IMR-90 (cell line): ENCODE measurements around the gene LCN12. TPM values are rescaled to one million over a fixed set of nuclear protein-coding genes. Genes with fewer than 3 reads are reported as not detected.

Source experiments
- ATAC-seq: fragments of 200-7000 bp; cut with Tn5 transposase; 2 replicates; pipeline ENCODE4 v1.9.1; 2020; ENCODE audit warnings: low read depth, mild to moderate bottlenecking, moderate library complexity
- BruUV-seq: library from RNA; stranded (reverse); fragments of 400-500 nt; replicated peaks from 2 replicates; lab custom pipeline; 2021; lab: Mats Ljungman, UMichigan
- CTCF ChIA-PET: fragments of 300-600 bp; formaldehyde crosslinking; extraction: SDS; loops from one replicate; lab custom pipeline; 2021; ENCODE audit warnings: antibody characterized with exemption; lab: Yijun Ruan, JAX
- POLR2A ChIA-PET: fragments of 300-600 bp; sonication (Branson Sonifier 250); formaldehyde crosslinking; loops from one replicate; lab custom pipeline; 2022; ENCODE audit warnings: antibody characterized with exemption; ENCODE audit not compliant: unreplicated experiment; lab: Charles Lee
- DNase-seq: peaks from one replicate; pipeline ENCODE4 v3.0.0; 2013
- H2AFZ ChIP-seq: replicated peaks from 2 replicates; pipeline ENCODE3; 2013; ENCODE audit warnings: low read length, mild to moderate bottlenecking; ENCODE audit not compliant: poor library complexity
- H2AK5ac ChIP-seq: 2 replicates; pipeline ENCODE4 v1.6.1; 2013; ENCODE audit warnings: low read depth, low read length, inconsistent platforms
- H2AK9ac ChIP-seq: replicated peaks from 2 replicates; pipeline ENCODE3; 2013; ENCODE audit warnings: mild to moderate bottlenecking, low read depth, low read length, moderate library complexity; ENCODE audit not compliant: poor library complexity
- H2BK120ac ChIP-seq: 2 replicates; pipeline ENCODE4 v1.6.1; 2013; ENCODE audit warnings: low read depth, low read length, inconsistent platforms
- H2BK15ac ChIP-seq: 3 replicates; pipeline ENCODE4 v1.6.1; 2013; ENCODE audit warnings: low read depth, low read length, inconsistent platforms
- H2BK20ac ChIP-seq: 2 replicates; pipeline ENCODE4 v1.6.1; 2013; ENCODE audit warnings: low read depth, mild to moderate bottlenecking, inconsistent platforms, low read length, moderate library complexity
- H2BK5ac ChIP-seq: 2 replicates; pipeline ENCODE4 v1.6.1; 2013; ENCODE audit warnings: mild to moderate bottlenecking, low read depth, low read length, inconsistent platforms; ENCODE audit not compliant: poor library complexity, severe bottlenecking
- H3K14ac ChIP-seq: replicated peaks from 2 replicates; pipeline ENCODE4 v1.6.1; 2013; ENCODE audit warnings: low read depth, low read length, inconsistent platforms
- H3K18ac ChIP-seq: 2 replicates; pipeline ENCODE4 v1.6.1; 2013; ENCODE audit warnings: low read depth, low read length, control low read depth
- H3K23ac ChIP-seq: 2 replicates; pipeline ENCODE4 v1.6.1; 2013; ENCODE audit warnings: low read depth, low read length, inconsistent platforms
- H3K27ac ChIP-seq: 2 replicates; pipeline ENCODE4 v1.5.1; 2013; ENCODE audit warnings: mild to moderate bottlenecking, control low read depth, low read length; ENCODE audit not compliant: insufficient read depth
- H3K27me3 ChIP-seq: 2 replicates; pipeline ENCODE4 v1.6.1; 2013; ENCODE audit warnings: low read length; ENCODE audit not compliant: control insufficient read depth, insufficient read depth
- H3K36me3 ChIP-seq: 2 replicates; pipeline ENCODE4 v1.6.1; 2013; ENCODE audit warnings: low read length, mixed read lengths; ENCODE audit not compliant: control insufficient read depth, insufficient read depth
- H3K4ac ChIP-seq: 2 replicates; pipeline ENCODE4 v1.6.1; 2013; ENCODE audit warnings: low read depth, low read length, inconsistent platforms
- H3K4me1 ChIP-seq: 2 replicates; pipeline ENCODE4 v1.6.1; 2013; ENCODE audit warnings: low read length, mixed read lengths; ENCODE audit not compliant: control insufficient read depth, insufficient read depth
- H3K4me2 ChIP-seq: 2 replicates; pipeline ENCODE4 v1.6.1; 2013; ENCODE audit warnings: low read depth, mild to moderate bottlenecking, control low read depth, low read length, moderate library complexity
- H3K4me3 ChIP-seq: 2 replicates; pipeline ENCODE4 v1.5.1; 2013; ENCODE audit warnings: low read depth, mild to moderate bottlenecking, control low read depth, low read length, moderate library complexity; ENCODE audit not compliant: insufficient read depth
- H3K56ac ChIP-seq: 2 replicates; pipeline ENCODE4 v1.6.1; 2013; ENCODE audit warnings: low read length, inconsistent platforms; ENCODE audit not compliant: insufficient read depth; ENCODE audit errors: extremely low read depth
- H3K79me1 ChIP-seq, 2 experiments: 2 replicates each; pipeline ENCODE4 v1.6.1; 2013; ENCODE audit warnings: low read length in 2 of 2, inconsistent platforms in 1 of 2, low read depth in 1 of 2
- H3K9ac ChIP-seq: 2 replicates; pipeline ENCODE4 v1.6.1; 2013; ENCODE audit warnings: low read depth, low read length, control low read depth
- H3K9me1 ChIP-seq: 2 replicates; pipeline ENCODE4 v1.6.1; 2013; ENCODE audit warnings: low read length, inconsistent platforms; ENCODE audit not compliant: insufficient read depth
- H3K9me3 ChIP-seq: 2 replicates; pipeline ENCODE4 v1.6.1; 2013; ENCODE audit warnings: low read length; ENCODE audit not compliant: control insufficient read depth, insufficient read depth
- H4K20me1 ChIP-seq: 2 replicates; pipeline ENCODE4 v1.6.1; 2013; ENCODE audit warnings: low read length, inconsistent platforms; ENCODE audit not compliant: insufficient read depth
- H4K5ac ChIP-seq: 2 replicates; pipeline ENCODE4 v1.6.1; 2013; ENCODE audit warnings: mild to moderate bottlenecking, low read depth, low read length, control low read depth
- H4K8ac ChIP-seq, 2 experiments: 2 replicates each; pipeline ENCODE4 v1.6.1; 2013; ENCODE audit warnings: low read depth in 2 of 2, low read length in 2 of 2, control low read depth in 1 of 2, inconsistent platforms in 1 of 2
- H4K91ac ChIP-seq: 2 replicates; pipeline ENCODE4 v1.6.1; 2013; ENCODE audit warnings: low read depth, low read length, inconsistent platforms; ENCODE audit not compliant: insufficient read depth
- BHLHE40 ChIP-seq: fragments of 150-350 bp; IDR thresholded peaks from 2 replicates; pipeline ENCODE4 v1.6.1; 2016; ENCODE audit warnings: mild to moderate bottlenecking, low read depth, low read length
- CHD1 ChIP-seq: IDR thresholded peaks from 2 replicates; pipeline ENCODE4 v1.6.1; 2012; ENCODE audit warnings: low read depth, low read length, improper control_type of control experiment
- ELK1 ChIP-seq: fragments of 150-350 bp; IDR thresholded peaks from 2 replicates; pipeline ENCODE4 v1.6.1; 2016; ENCODE audit warnings: low read depth, mild to moderate bottlenecking, low read length, moderate library complexity, borderline replicate concordance
- NFE2L2 ChIP-seq: fragments of 150-350 bp; IDR thresholded peaks from 2 replicates; pipeline ENCODE4 v1.6.1; 2016; ENCODE audit warnings: low read depth, mild to moderate bottlenecking, low read length
- POLR2A ChIP-seq: IDR thresholded peaks from 2 replicates; pipeline ENCODE4 v1.6.1; 2012; ENCODE audit warnings: mild to moderate bottlenecking, low read depth, low read length
- RCOR1 ChIP-seq: IDR thresholded peaks from 2 replicates; pipeline ENCODE4 v1.6.1; 2012; ENCODE audit warnings: mild to moderate bottlenecking, low read length, improper control_type of control experiment; ENCODE audit not compliant: insufficient replicate concordance
- SMC3 ChIP-seq: fragments of 150-350 bp; IDR thresholded peaks from 2 replicates; pipeline ENCODE4 v1.6.1; 2016; ENCODE audit warnings: low read depth, mild to moderate bottlenecking, antibody characterized with exemption, low read length, moderate library complexity
- WGBS, 2 experiments: methylation state at CpG; one replicate each; pipeline versions ENCODE4 v1.1.5 to v1.1.7; 2013; ENCODE audit warnings: missing lambda C conversion rate in 2 of 2; ENCODE audit not compliant: insufficient read length in 1 of 2; ENCODE audit errors: extremely low coverage in 2 of 2; 5-methylcytosine and 5-hydroxymethylcytosine counted together
- dilution Hi-C: fragments of 300-500 bp; cut with HindIII; formaldehyde crosslinking; loops from one replicate; pipeline ENCODE4 v1.14.3; 2018; ENCODE audit warnings: low sequenced_read_pairs; ENCODE audit not compliant: unreplicated experiment
- in situ Hi-C: fragments of 300-500 bp; cut with MboI; formaldehyde crosslinking; loops from 3 replicates; pipeline ENCODE4 v1.14.3; 2019; ENCODE audit warnings: low sequenced_read_pairs, inconsistent platforms, mixed read lengths
- intact Hi-C: fragments of 100-400 bp; cut with micrococcal nuclease; formaldehyde crosslinking; loops from 2 replicates; pipeline ENCODE4 v1.10.0; 2022
- polyA plus RNA-seq, 3 experiments: library from polyadenylated mRNA; depleted of rRNA; stranded (reverse); fragments of >200 nt; gene quantifications; 2 replicates each; pipeline ENCODE4 v1.2.3, GENCODE V29; 2012; ENCODE audit warnings: low replicate concordance in 1 of 3
- total RNA-seq: library from RNA; depleted of rRNA; stranded (reverse); fragments of >200 nt; gene quantifications from 2 replicates; pipeline ENCODE4 v1.2.3, GENCODE V29; 2012

The LCN12 gene
- total and polyA plus RNA-seq, 2 of the 4 experiments (the other 2 are of a cell fraction) = 0.12 TPM; not detected in 1

GRCh38 chr9:136977223-136977622, 25.1 kb downstream of the LCN12 start, which contains the start of gene PTGDS:
PTGDS (plus strand) TSS chr9:136977504; CDS start chr9:136977579, 75 bp downstream.
- ChIA-PET CTCF (no interaction called here), POLR2A (no interaction called here)
- Histone ChIP-seq H3K9me3 (no peaks in the 10 kb centered on the region), H2AK5ac (peak within 1 kb of the TSS; percentile 54), H2BK20ac (no peak within 1 kb of the TSS), H3K36me3 (no peaks in the 10 kb centered on the region), H3K27me3 (peaks cover 12% of the 10 kb centered on the region; the same call in 1 of the 2 replicates), H2BK120ac (peak within 1 kb of the TSS; percentile 10; the same call in 1 of the 2 replicates), H3K27ac (peak within 1 kb of the TSS; percentile 12; the same call in 1 of the 2 replicates), H3K4me3 (peak within 1 kb of the TSS; percentile 60), H2AK9ac (peak within 1 kb of the TSS; percentile 51), H2BK15ac (no peak within 1 kb of the TSS), H3K4me2 (peak within 1 kb of the TSS; percentile 87), H3K4ac (0 out of 2 replicates have a peak within 1 kb of the TSS, but pooled peaks have one; percentile 24), H2AFZ (peak within 1 kb of the TSS; percentile 89), H4K91ac (no peak within 1 kb of the TSS), H3K18ac (peak within 1 kb of the TSS; percentile 61; the same call in 1 of the 2 replicates), H3K79me1 (no peaks in the 10 kb centered on the region), H4K20me1 (no peaks in the 10 kb centered on the region), H2BK5ac (no peak within 1 kb of the TSS), H3K14ac (no peak within 1 kb of the TSS), H3K4me1 (peaks cover 7% of the 10 kb centered on the region; the same call in 1 of the 2 replicates), H3K23ac (no peak within 1 kb of the TSS; the same call in 1 of the 2 replicates), H4K8ac (peak within 1 kb of the TSS; percentile 27 to 58; a peak in 2 of 4 replicates), H3K9me1 (no peaks in the 10 kb centered on the region), H4K5ac (peak within 1 kb of the TSS; percentile 50; the same call in 1 of the 2 replicates), H3K9ac (peak within 1 kb of the TSS; percentile 48; the same call in 1 of the 2 replicates), H3K56ac (no peak within 1 kb of the TSS)
- TF ChIP-seq NFE2L2 = no peak
- TF ChIP-seq BHLHE40 = no peak
- TF ChIP-seq RCOR1 = no peak
- no peak for TF ChIP-seq SMC3
- TF ChIP-seq POLR2A = no peak
- no peak for TF ChIP-seq ELK1
- TF ChIP-seq CHD1 = no peak
- intact Hi-C loops = no loop called here
- DNase-seq = peak; percentile 13
- WGBS, 2 experiments = 19% methylated on average over 4 of the region's 10 CpGs; no CpG with 5 or more reads in 1 of the 2 experiments
- no TSS peak for BruUV-seq
- in situ Hi-C loops = no loop called here
- ATAC-seq = peak; percentile 30
- dilution Hi-C loops = no loop called here
